Cardiac septum (tissue), 1 donor: ENCODE results near the gene FRYL. TPM values are rescaled to one million over a fixed set of nuclear protein-coding genes. Genes with fewer than 3 reads are reported as not detected.
"Not testable (repeated sequence)": the region's sequence is repeated elsewhere in the genome, so short reads cannot be mapped to it uniquely, and the experiment has no call there.

ENCODE experiments used
- DNase-seq: peaks from one replicate; pipeline ENCODE4 v3.0.0-alpha.2; 2020; ENCODE audit warnings: low spot score
- intact Hi-C: fragments of 100-400 bp; cut with DNase I; formaldehyde crosslinking; loops from one replicate; pipeline ENCODE4 v1.14.0; 2022
- long read RNA-seq: library from polyadenylated mRNA; unstranded; transcript quantifications from one replicate; pipeline ENCODE4 v2.0.0, GENCODE V29; 2021
- total RNA-seq: library from RNA; stranded (reverse); fragmentation: NEBNext Ultra II Directional; extraction: Animal tissue kit (Norgen Biotek cat#: 25700); gene quantifications from one replicate; pipeline ENCODE4 v1.2.1, GENCODE V29; 2021
- donor health status: DM: no; HTN: no; CAD: no.

FRYL gene
- 41.0 TPM for total RNA-seq
- long read RNA-seq, partial matches to known transcripts = 5 of 11 reads
- long read RNA-seq, other reads (novel, unspliced or antisense) = 6 of 11 reads

DNA sequence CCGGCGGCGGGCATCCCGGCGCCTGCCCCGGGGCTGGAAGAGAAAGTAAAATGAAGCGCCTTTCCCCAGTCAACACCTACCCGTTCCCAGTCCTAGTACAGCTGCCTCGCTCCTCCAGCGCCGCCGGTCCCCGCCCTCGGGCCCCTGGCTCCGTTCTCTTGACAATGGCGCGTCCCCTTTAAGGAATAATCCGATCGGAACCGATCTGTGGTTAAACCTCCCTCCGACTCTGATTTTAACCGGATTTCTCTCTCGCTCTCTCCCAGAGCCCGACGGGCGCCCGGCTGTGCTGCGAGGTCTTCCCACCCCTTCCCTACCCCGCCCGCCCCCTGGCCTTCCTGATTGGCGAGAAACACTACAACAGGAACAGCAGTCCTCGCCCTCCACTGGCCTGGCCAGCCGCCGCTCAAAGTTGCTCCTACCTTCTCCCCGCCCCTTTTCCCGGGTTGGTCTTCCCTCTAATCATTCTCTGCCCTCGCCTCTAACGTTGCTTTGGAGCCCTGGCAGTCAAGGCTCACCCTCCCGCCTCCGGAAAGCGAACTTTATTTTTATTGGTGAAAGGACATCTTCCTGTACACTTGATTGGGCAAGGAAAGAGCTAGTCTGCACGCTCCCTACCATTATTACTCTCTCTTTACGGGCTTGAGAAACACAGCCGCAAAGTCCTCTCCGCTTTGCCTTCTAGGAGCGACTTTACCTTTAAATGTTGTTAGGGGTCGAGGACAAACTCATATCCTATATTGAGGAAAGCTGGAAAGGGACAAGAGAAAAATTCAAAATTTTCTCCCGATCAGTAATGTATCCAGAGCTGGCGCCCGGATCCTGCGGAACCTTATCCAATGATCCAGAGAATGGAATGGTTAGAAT is at the start of gene FRYL:
FRYL (minus strand) TSS at position 282 of the 867 bp plus-strand sequence. CDS start 145,869 bp downstream, outside the sequence.
- peak; percentile 100 for DNase-seq
- intact Hi-C loops = loop anchor here (1.0 to 10.0 kb wide), 5 partner anchors 51 to 203 kb away; partner anchors contain the start of gene OCIAD1

DNA sequence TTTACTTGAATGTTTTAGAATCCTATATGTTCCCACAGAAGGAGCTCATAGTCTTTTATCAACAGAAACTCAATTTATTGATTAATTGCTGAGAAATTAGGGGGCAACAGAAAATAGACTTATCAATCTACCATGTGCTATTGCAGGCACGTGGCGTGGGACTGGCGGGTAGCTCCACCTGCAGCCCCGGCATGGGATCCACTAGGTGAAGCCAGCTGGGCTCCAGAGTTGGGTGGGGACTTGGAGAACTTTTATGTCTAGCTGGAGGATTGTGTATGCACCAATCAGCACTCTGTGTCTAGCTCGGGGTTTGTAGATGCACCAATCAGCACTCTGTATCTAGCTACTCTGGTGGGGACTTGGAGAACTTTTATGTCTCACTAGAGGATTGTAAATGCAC is 47.5 kb upstream of the FRYL start:
- intact Hi-C loops = no loop called here

GRCh38 chr4:48821431-48821830 is 41.4 kb upstream of the FRYL start:
- DNase-seq, intact Hi-C loops: not testable (repeated sequence)

More for the DNA sequence above, 47.5 kb upstream of the FRYL start:
- DNase-seq = no peak

DNA sequence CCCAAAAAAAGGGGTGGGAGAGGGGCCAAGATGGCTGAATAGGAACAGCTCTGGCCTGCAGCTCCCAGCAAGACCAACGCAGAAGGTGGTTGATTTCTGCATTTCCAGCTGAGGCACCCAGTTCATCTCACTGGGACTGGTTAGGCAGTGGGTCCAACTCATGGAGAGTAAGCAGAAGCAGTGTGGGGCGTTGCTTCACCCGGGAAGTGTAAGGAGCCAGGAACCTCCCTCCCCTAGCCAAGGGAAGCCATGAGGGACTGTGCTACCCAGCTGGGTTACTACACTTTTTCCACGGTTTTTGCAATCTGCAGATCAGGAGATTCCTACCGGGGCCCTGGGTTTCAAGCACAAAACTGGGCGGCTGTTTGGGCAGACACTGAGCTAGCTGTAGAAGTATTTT is 36.9 kb upstream of the FRYL start:
- DNase-seq = no peak
- intact Hi-C loops = no loop called here

DNA sequence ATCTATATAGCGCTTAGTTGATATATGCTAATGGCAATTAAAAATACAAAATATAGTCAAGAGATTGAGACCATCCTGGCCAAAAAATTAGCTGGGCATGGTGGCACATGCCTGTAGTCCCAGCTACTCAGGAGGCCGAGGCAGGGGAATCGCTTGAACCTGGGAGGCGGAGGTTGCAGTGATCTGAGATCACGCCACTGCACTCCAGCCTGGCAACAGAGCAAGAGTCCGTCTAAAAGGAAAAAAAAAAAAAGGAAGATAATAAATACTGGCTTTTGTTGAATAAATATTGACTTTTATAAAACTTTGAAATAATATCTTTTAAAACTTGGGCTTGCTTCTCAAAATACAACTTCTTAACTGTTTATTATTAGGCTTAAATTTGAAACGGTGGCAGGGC is 36.2 kb upstream of the FRYL start:
- DNase-seq, intact Hi-C loops: not testable (repeated sequence)

GRCh38 chr4:48815483-48815882 is 35.4 kb upstream of the FRYL start:
- DNase-seq = no peak
- intact Hi-C loops = no loop called here

DNA sequence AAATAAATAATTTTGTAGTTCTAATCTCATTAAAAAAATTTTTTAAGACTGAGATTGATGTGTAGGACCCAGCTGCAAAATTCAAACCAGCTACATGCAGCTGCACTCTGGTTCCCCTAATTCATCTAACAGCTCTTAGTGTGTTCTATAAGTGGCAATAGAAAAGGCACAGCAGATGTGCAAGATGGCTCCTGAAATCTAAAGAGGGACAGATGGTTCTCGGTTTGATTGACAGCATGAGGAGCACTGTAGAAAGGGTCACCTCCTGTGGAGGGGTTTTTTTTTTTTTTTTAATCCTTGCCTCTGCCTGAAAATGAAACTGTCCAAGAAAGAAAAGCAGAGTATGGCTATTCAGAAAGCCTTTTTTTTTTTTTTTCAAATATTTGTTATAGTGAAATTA is 33.9 kb upstream of the FRYL start:
- intact Hi-C loops = no loop called here
- DNase-seq = no peak

GRCh38 chr4:48812866-48813265 is 32.8 kb upstream of the FRYL start:
- DNase-seq = no peak
- intact Hi-C loops = no loop called here

GRCh38 chr4:48804584-48805301 is 24.7 kb upstream of the FRYL start:
- no peak for DNase-seq
- intact Hi-C loops = no loop called here

- intact Hi-C loops = no loop called here
- DNase-seq = no peak
Observed at GRCh38 chr4:48801016-48801715, 21.1 kb upstream of the FRYL start.

GRCh38 chr4:48800155-48800554 is 20.1 kb upstream of the FRYL start:
- intact Hi-C loops, DNase-seq: not testable (repeated sequence)

GRCh38 chr4:48799157-48799556 is 19.1 kb upstream of the FRYL start:
- intact Hi-C loops = no loop called here
- no peak for DNase-seq

GRCh38 chr4:48798117-48798516 is 18.0 kb upstream of the FRYL start:
- intact Hi-C loops = no loop called here
- no peak for DNase-seq

DNA sequence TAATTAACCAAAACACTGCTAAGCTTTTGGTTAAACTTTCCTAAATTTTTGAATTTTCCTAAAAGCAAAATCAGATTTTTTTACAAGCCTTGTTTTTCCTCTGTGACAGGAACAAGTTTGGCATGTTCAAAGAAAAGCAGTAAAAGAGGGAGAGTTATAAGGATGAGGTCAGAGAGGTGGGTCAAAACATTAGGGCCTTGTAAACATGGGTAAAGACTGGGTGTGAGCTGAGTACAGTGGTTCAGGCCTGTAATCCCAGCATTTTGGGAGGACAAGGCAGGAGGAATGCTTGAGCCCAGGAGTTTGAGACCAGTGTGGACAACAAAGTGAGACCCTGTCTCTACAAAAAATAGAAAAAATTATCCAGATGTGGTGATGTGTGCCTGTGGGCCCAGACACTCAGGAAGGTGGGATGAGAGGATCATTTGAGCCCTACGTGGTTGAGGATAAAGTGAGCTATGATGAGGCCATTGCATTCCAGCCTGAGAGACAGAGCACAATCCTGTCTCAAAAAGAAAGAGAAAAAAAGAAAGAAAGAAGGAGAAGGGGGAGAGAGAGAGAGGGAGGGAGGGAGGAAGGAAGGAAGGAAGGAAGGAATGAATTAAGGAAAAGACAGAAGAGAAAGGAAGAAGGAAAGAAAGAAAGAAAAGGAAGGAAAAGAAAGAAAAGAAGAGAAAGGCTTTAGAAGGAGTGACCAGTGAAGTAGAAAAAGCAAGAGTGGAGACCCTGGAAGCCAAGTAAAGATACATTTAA is 17.0 kb upstream of the FRYL start:
- intact Hi-C loops = no loop called here
- DNase-seq = no peak

- DNase-seq = no peak
- intact Hi-C loops = no loop called here
Observed at GRCh38 chr4:48796191-48796926, 16.3 kb upstream of the FRYL start.

DNA sequence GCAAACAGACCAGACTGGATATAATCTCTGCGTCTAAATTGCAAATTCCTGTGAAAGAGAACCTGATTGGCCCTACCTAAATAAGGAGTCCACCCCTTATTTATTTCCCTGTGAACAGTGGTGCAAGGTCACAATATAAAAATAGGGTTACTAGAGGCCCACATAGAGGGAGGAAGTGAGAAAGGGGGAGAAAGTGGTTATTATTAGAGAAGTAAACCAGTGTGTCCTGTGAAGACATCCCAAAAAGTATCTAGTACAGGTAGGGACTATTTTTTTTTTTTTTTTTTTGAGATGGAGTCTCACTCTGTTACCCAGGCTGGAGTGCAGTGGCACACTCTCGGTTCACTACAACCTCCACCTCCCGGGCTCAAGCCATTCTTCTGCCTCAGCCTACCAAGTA is 15.0 kb upstream of the FRYL start:
- no peak for DNase-seq
- intact Hi-C loops = no loop called here

- intact Hi-C loops = no loop called here
- no peak for DNase-seq
Observed at GRCh38 chr4:48792348-48793006, 12.4 kb upstream of the FRYL start.

GRCh38 chr4:48791313-48791712 is 11.2 kb upstream of the FRYL start:
- intact Hi-C loops = no loop called here
- no peak for DNase-seq
